HepG2 (cell line): Measurements from ENCODE around the gene MYH10. TPM values are rescaled to one million over a fixed set of nuclear protein-coding genes. Genes with fewer than 3 reads are reported as not detected.

Source experiments
- FOXJ3 ChIP-seq: sonication (generic); formaldehyde crosslinking; IDR thresholded peaks from 2 replicates; pipeline ENCODE4 v1.4.0; 2020; ENCODE audit warnings: missing genetic modification reagents, mild to moderate bottlenecking, borderline replicate concordance
- GRHL1 ChIP-seq: sonication (generic); formaldehyde crosslinking; conservative IDR thresholded peaks from 2 replicates; pipeline ENCODE4 v1.8.0; 2022; ENCODE audit warnings: missing genetic modification reagents
- HDAC1 ChIP-seq: sonication (generic); formaldehyde crosslinking; IDR thresholded peaks from 2 replicates; pipeline ENCODE4 v1.5.1; 2020; ENCODE audit warnings: mild to moderate bottlenecking, missing genetic modification reagents
- IRF1 ChIP-seq: sonication (generic); formaldehyde crosslinking; IDR thresholded peaks from 2 replicates; pipeline ENCODE4 v1.4.0; 2020; ENCODE audit warnings: low read depth, mild to moderate bottlenecking, missing genetic modification reagents
- KDM5A ChIP-seq: fragments of 200-600 bp; sonication (generic); IDR thresholded peaks from 2 replicates; pipeline ENCODE4 v1.7.0; 2018; ENCODE audit warnings: antibody characterized with exemption, mild to moderate bottlenecking, low read length, borderline replicate concordance
- PRPF4 ChIP-seq: fragments of 200-400 bp; formaldehyde crosslinking; IDR thresholded peaks from 2 replicates; pipeline ENCODE4 v1.6.1; 2016; ENCODE audit warnings: low read length, low read depth; ENCODE audit not compliant: poor library complexity, severe bottlenecking
- RFXAP ChIP-seq: sonication (generic); formaldehyde crosslinking; IDR thresholded peaks from 2 replicates; pipeline ENCODE4 v1.4.0; 2020; ENCODE audit warnings: missing genetic modification reagents, borderline replicate concordance
- ZBTB1 ChIP-seq: sonication (generic); formaldehyde crosslinking; IDR thresholded peaks from 2 replicates; pipeline ENCODE4 v1.4.0; 2020; ENCODE audit warnings: missing genetic modification reagents, borderline replicate concordance
- ZFP41 ChIP-seq: sonication (generic); formaldehyde crosslinking; IDR thresholded peaks from 2 replicates; pipeline ENCODE4 v1.4.0; 2020; ENCODE audit warnings: mild to moderate bottlenecking, missing genetic modification reagents, borderline replicate concordance
- ZKSCAN8 ChIP-seq: IDR thresholded peaks from 2 replicates; pipeline ENCODE4 v1.6.1; 2016; ENCODE audit warnings: borderline replicate concordance, missing genetic modification reagents, missing compliant biosample characterization
- ZNF275 ChIP-seq: sonication (generic); formaldehyde crosslinking; IDR thresholded peaks from 2 replicates; pipeline ENCODE4 v1.8.0; 2022; ENCODE audit warnings: missing genetic modification reagents, mild to moderate bottlenecking, inconsistent platforms, borderline replicate concordance
- ZNF335 ChIP-seq: sonication (generic); formaldehyde crosslinking; IDR thresholded peaks from 2 replicates; pipeline ENCODE4 v1.4.0; 2020; ENCODE audit warnings: missing genetic modification reagents
- ZNF362 ChIP-seq: sonication (generic); formaldehyde crosslinking; IDR thresholded peaks from 2 replicates; pipeline ENCODE4 v1.4.0; 2020; ENCODE audit warnings: missing genetic modification reagents, mild to moderate bottlenecking, borderline replicate concordance
- ZNF496 ChIP-seq: sonication (generic); formaldehyde crosslinking; IDR thresholded peaks from 2 replicates; pipeline ENCODE4 v1.8.1; 2023; ENCODE audit warnings: mild to moderate bottlenecking, moderate library complexity, missing genetic modification reagents; ENCODE audit not compliant: insufficient replicate concordance
- ZNF616 ChIP-seq: sonication (generic); formaldehyde crosslinking; IDR thresholded peaks from 2 replicates; pipeline ENCODE4 v1.5.0; 2020; ENCODE audit warnings: low read depth, mild to moderate bottlenecking, missing genetic modification reagents
- ZNF703 ChIP-seq: sonication (generic); formaldehyde crosslinking; IDR thresholded peaks from 2 replicates; pipeline ENCODE4 v1.5.1; 2020; ENCODE audit warnings: missing genetic modification reagents, mild to moderate bottlenecking, moderate library complexity, borderline replicate concordance
- ZNF704 ChIP-seq: sonication (generic); formaldehyde crosslinking; IDR thresholded peaks from 2 replicates; pipeline ENCODE4 v1.8.1; 2023; ENCODE audit warnings: mild to moderate bottlenecking, inconsistent platforms, moderate library complexity, missing genetic modification reagents, borderline replicate concordance
- polyA plus RNA-seq, 8 experiments: library from polyadenylated mRNA; depleted of rRNA in 3 of 8; stranded (reverse) in 7 of 8; unstranded in 1 of 8; fragments of >200 nt; fragmentation: Illumina TruSeq in 4 of 8; extraction: Trizol in 4 of 8; gene quantifications; 2 replicates each; pipeline versions ENCODE4 v1.2.1 to v1.2.3, GENCODE V29; 2011 to 2016; ENCODE audit warnings: low read depth in 4 of 8, missing spikeins in 1 of 8, mixed read lengths in 1 of 8; ENCODE audit not compliant: insufficient read depth in 1 of 8
- total RNA-seq, 5 experiments: library from RNA; depleted of rRNA; stranded (reverse); fragments of >200 nt; fragmentation: Illumina TruSeq; extraction: Trizol; gene quantifications; 2 replicates each; pipeline ENCODE4 v1.2.3, GENCODE V29; 2016; ENCODE audit warnings: low read depth in 1 of 5
- TF ChIP-seq, protein P1 (sequence below): sonication (generic); formaldehyde crosslinking; IDR thresholded peaks from 2 replicates; pipeline ENCODE4 v1.4.0; 2020; ENCODE audit warnings: missing genetic modification reagents
- TF ChIP-seq, protein P2 (sequence below): sonication (generic); formaldehyde crosslinking; IDR thresholded peaks from 2 replicates; pipeline ENCODE4 v1.5.0; 2020; ENCODE audit warnings: missing genetic modification reagents

The MYH10 gene
- total and polyA plus RNA-seq, 2 of the 13 experiments (the other 11 are each of a cell fraction or from before 2014, with no cell fraction given): 43.4 to 68.6 TPM

DNA sequence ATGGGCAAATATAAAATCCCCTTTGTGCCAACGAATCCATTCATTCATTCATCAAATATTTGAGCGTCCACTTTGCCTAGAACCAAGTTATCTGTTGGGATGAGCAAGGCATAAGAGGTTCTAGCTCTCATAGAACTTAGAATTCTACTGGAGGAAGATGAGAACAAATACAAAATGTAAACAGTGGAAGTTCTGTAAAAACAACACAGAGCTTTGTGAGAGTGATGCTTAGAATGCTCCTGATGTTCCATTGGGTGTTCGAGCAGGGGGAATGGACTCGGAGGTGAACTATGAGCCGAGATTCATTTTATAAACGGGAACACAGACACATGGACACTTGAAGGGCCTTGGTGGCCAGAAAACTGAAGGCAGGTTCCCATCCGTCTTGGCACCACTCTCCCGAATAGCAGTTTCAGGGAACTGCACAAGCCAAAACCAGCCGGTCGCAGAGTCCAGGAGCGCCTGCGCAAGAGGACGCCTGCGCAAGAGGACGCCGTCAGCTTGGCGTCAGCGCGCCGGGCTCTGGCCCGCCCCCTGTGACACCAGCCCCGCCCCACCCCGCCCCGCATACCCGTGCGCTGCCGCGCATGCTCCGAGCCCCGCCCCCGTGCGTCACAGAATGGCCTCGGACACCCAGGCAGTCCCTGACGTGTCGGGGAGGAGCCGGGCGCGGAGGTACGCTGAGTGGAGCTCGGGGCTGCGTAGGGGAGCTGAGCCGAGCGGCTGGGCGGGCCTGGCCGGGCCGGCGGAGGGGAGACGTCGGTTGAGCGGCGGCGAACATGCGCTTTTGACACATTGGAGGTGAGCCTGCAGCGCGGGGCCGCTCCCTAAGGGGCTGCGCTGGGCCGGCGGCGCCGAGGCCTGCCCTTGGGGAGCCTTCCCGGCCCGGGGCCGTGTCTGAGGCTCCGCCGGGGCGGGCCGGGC lies 195.0 kb downstream of the MYH10 start, which contains the start of gene NDEL1 (continued):
- no peak for TF ChIP-seq ZFP41 (CRISPR knock-in tag)
- TF ChIP-seq, protein P1, sequence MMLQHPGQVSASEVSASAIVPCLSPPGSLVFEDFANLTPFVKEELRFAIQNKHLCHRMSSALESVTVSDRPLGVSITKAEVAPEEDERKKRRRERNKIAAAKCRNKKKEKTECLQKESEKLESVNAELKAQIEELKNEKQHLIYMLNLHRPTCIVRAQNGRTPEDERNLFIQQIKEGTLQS: peak; percentile 53; the same call in 1 of the 2 replicates
- TF ChIP-seq ZNF496 (CRISPR knock-in tag): no peak
- no peak for TF ChIP-seq GRHL1 (CRISPR knock-in tag)
- no peak for TF ChIP-seq ZNF275 (CRISPR knock-in tag)
- peak; percentile 86; the same call in 1 of the 2 replicates for TF ChIP-seq RFXAP
- TF ChIP-seq ZNF362 (CRISPR knock-in tag): no peak
- no peak for TF ChIP-seq HDAC1 (CRISPR knock-in tag)
- TF ChIP-seq PRPF4: no peak
- no peak for TF ChIP-seq FOXJ3 (CRISPR knock-in tag)
- no peak; the same call in 1 of the 2 replicates for TF ChIP-seq ZKSCAN8 (CRISPR knock-in tag)
- no peak for TF ChIP-seq ZNF704 (CRISPR knock-in tag)
- no peak for TF ChIP-seq ZNF335 (CRISPR knock-in tag)
- TF ChIP-seq ZNF703: no peak
- TF ChIP-seq KDM5A: no peak
- TF ChIP-seq, protein P2, sequence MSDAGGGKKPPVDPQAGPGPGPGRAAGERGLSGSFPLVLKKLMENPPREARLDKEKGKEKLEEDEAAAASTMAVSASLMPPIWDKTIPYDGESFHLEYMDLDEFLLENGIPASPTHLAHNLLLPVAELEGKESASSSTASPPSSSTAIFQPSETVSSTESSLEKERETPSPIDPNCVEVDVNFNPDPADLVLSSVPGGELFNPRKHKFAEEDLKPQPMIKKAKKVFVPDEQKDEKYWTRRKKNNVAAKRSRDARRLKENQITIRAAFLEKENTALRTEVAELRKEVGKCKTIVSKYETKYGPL (CRISPR knock-in tag): no peak
- TF ChIP-seq IRF1 (CRISPR knock-in tag): no peak
- TF ChIP-seq ZNF616 (CRISPR knock-in tag): no peak; the same call in 1 of the 2 replicates
- no peak for TF ChIP-seq ZBTB1 (CRISPR knock-in tag)
